Peyer's patch (tissue), 4 donors: Measurements from ENCODE around the gene PLA2G2A.

Experiments
- CTCF ChIP-seq, 6 experiments: fragments of 450-650 bp in 4 of 6; fragments of 200-600 bp in 2 of 6; sonication (generic) in 1 of 6; IDR thresholded peaks; one replicate each; pipeline ENCODE4 v1.5.1; 2017 to 2019; ENCODE audit warnings: antibody characterized with exemption in 6 of 6, mild to moderate bottlenecking in 3 of 6, moderate library complexity in 1 of 6
- POLR2A ChIP-seq, 2 donors: fragments of 450-650 bp; IDR thresholded peaks; one replicate each; pipeline ENCODE4 v1.5.1; 2017; ENCODE audit warnings: antibody characterized with exemption in 2 of 2, mild to moderate bottlenecking in 2 of 2, moderate library complexity in 2 of 2

GRCh38 chr1:19975423-19976193, 3.8 kb downstream of the PLA2G2A start:
- no peak for TF ChIP-seq CTCF (IDR thresholded peaks at IDR 0.05)
- TF ChIP-seq POLR2A (IDR thresholded peaks at IDR 0.05), result no peak
